ENCODE measurements around the gene C10orf143.

The C10orf143 gene

GRCh38 chr10:130052193-130052592 is 58.4 kb downstream of the C10orf143 start:
- DNase-seq (ENCODE audit: low spot score), result no peak

DNA sequence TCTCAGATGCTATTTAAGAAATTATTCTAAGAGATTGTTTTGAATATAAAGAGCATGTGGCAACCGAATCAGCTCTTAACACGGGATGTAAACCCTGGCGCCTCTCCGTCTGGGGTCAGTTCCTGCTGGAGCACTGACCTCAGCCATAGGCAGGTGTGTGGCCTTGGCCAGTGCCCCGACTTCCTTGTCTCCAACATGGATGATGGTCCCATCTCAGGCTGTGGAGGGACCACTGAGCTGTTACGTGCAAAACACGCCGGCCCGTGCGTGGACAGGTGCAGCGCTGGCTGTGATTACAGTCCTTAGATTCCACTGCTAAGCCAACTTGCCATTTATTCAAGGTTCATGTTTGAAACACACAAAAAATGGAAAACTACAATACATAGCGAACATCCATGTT is 59.9 kb downstream of the C10orf143 start:
- no peak for DNase-seq (ENCODE audit: low spot score)

DNA sequence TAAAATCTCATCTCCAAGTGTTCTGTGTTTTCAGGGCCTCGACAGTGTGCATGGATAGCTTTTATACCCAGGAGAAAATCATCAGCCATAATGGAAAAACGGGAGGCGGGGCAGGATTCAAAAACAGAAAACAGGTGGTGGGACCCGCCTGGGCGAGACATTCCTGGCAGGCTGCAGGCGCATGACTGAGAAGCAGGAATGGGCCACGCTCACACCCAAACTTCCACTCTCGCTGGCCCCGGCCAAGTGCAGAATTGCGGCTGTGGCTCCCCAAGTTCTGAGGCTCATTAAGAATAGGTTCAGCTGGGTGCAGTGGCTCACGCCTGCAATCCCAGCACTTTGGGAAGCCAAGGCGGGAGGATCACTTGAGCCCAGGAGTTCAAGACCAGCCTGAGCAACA is 60.6 kb downstream of the C10orf143 start:
- no peak for DNase-seq (ENCODE audit: low spot score)

DNA sequence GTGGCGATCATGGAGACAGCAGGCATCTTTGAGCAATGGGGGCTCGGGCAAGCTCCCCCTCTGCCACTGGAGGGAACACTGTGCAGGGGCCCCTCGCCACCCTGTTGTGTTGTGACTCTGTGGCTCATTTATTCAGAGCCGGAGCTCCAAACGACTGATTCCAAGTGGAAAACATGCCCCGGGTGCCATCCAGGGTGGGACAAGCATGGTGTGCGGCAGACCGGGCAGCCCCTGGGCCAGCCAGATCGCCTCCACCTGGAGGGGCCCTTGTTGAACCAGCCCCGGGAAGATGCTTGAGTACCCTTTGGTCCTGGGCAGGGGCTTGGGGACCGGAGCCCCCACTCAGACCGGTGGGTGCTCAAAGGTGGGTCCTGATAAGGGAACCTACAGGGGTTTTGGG is 61.4 kb downstream of the C10orf143 start:
- DNase-seq (ENCODE audit: low spot score), result no peak

DNA sequence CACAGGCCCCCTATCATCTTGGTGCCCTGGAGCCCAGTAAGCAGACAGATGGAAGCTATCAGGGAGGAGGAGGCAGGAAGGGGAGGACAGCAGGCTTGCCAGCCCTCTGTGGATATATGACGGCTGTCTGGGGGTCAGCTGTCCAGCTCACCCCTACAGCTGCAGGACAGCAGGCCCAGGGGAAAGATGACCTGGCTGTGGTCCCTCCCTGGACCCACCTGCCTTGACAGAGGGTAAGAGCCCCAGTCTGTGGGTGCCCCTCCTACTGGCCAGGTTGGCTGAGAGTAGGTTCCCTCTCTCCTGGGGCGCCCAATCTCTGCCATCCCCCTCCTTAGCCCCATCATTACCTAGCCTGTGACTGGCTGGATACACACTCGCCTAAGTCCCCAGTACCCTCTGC is 62.5 kb downstream of the C10orf143 start:
- DNase-seq (ENCODE audit: low spot score), result no peak

DNA sequence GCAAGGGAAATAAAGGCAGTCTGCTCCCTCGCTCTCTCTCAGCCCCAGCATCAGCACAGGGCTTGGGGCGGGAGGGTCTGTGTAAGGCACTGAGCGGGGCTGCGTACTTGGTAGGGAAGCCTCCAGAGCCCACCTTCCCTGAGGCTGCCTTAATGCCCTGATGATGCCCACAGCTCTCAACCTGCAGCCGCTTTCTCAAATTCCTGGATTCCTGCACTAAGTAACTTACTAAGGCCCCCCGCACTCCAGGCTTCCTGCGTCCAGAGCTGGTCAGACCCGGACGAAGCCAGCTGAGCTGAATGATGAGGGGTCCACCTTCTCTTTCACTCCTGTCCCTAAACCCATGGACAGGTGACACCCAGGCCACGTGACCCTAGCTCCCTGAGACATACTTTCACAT is 63.3 kb downstream of the C10orf143 start:
- no peak for DNase-seq (ENCODE audit: low spot score)

DNA sequence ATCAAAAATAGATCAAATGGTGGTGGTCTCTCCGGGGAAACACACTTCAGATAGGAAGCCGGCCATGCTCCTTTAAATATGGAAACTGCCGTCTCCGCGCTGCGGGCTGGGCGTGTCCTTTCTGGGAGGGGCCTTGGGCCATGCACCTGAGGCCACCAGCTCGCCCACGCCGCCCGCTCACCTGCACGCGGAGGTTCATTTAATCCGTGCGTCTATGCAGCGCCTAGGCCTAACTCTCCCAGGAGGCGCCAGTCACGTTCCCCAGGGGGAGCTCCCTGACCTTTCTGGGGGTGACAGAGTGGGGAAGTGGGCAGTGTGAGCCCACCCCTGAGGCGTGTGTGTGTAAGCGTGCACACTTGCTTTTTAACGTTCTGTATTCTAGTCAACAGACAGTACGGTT is 64.0 kb downstream of the C10orf143 start:
- no peak for DNase-seq (ENCODE audit: low spot score)

DNA sequence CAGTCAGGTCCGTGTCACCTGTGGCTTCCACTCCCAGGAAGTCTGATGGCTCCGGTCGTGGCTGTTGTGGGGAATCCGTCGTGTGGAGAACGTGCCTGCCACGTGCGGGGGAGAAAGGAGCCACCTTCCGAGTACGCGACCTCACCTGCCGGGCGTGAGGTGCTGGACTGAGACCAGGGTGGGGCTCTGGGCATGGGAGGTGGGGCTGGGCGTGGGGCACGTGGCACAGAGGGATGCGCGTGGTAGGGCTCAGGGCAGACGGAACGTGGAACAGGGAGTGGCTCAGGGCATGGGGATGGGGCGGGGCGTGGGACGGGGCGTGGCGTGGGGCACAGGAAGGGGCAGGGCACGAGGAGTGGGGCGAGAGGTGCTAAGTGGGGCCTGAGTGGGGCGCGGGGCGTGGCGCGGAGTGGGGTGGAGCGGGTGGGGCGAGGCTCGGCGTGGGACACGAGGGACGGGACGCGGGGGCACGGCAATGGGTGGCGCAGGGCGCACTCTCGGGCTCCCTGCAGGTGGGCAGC is 64.8 kb downstream of the C10orf143 start:
- DNase-seq (ENCODE audit: low spot score), result no peak

GRCh38 chr10:130045091-130045652 is 65.5 kb downstream of the C10orf143 start:
- DNase-seq (ENCODE audit: low spot score), result no peak

DNA sequence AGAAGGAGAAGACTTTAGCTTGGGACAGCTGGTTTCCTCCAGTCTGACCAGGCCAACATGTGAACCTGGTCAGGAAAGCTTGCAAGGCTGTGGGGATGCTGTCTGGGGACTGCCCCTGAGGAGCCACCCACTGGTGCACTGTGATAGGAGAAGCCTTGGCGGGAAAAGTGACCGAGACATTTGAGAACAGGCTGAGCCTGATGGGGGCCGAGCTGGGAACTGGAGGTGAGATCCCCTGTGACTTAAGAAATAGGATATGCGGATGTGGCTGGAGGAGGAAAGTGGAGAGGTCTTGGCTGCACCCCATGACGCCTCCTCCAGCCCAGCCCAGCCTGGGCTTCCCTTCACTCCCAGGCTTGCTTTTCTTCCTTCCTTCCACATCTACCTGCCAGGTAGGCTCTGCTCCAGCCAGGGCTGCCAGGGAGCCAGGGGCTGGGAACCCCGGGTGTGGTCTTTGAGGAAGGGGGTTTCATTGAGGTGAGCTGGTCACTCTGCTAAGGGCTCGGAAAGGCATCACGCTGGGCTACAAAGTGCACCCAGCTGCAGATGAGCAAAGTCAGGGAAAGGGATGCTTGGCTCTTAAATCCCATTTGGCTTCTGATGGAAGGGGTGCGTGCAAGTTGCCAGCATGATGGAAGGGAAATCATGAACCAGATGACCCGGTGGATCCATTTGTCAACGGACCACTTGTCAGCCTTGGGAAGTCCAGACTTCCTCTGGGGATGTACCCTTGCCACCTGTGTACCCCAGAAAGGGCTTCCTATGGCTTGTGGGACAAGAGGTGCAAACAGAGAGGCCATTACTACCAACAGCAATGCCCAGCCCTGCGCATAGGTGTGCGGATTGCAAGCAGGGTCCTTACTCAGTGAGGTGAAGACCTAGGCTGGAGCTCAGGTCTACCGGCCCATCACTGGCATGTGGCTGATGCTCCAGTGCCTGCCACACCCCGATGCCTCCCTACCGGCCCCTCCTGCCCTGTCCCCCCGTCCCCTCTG is 66.3 kb downstream of the C10orf143 start:
- no peak for DNase-seq (ENCODE audit: low spot score)

- DNase-seq (ENCODE audit: low spot score), result no peak
Measured at GRCh38 chr10:130043491-130043890, 67.1 kb downstream of the C10orf143 start.

DNA sequence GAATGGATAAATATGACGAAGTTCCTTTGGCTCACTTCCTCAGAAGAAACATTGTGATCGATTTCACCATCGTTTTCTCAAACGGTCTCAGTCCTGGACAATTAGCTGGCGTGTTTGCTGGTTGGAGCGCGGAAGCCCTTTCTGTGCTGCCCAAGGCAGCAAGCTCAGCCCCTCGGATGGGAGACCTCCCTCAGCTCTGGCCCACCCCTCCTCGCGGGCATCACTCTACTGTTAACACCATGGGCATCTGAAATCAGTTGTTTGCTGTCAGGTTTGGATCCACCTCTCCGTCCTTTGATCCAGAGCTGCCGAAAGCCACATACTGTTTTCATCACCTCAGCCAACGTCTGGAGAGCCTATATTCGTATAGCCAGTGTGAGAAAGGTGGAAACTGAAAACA is 68.2 kb downstream of the C10orf143 start:
- no peak for DNase-seq (ENCODE audit: low spot score)

DNA sequence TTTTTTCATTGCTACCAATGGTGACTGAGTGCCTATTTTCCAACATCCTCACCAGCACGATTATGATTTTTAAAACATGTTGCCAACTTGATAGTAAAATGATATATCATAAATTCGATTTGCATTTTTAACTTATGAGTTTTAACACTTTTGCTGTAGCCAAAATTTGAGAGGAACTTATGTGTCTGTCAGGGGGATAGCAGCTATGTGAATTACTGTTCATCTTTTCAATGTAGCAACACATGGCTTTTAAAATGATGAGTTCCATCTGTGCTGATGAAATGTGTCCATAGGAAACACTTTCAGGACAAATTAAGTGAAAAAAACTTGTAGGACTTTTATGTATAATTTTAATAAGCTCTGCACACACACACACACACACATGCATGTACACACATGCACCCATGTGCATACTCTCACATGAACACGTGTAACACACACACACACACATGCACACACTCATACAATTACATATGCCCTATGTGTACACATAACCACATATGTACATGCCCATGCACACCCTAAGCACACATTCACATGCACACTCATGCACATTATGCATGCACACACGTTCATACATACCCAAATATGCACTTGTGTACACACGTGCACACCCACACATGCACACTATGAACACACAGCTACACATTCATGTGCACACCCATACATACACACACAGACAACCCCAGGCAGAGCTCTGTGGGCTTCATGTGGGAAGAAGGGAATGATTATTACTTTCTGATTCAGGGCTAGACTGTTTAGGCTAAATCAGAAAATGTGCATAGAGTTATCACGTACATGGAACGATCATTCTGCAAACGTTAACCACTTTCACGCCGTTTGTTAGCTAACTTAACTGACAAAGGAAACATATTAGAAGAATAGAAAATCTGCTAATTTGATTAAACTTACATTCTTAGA is 68.9 kb downstream of the C10orf143 start:
- no peak for DNase-seq (ENCODE audit: low spot score)

DNA sequence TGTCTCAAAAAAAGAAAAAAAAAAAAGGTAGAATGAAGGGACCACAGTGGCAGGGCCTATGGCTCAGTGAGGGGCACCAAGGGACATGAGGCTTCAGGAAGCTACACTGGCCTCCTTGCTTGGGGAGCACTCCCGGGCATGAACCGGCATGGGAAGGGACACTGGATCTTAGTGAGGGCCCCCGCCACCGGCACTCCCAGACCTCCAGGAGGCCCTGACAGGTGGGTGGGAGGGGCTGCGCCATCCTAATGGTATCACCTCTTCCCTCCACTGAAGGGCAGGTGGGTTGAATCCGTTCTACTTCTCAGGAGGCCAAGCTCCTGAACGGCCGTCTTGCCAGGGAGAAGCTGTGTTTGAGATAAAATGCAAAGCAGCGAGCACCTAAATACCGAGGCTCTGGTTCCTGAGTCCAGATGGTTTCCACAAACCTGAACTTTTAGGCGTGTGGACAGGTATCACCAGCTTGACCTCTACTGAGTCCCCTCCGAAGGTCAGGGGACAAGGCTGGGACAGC is 69.8 kb downstream of the C10orf143 start:
- DNase-seq (ENCODE audit: low spot score), result no peak

- DNase-seq (ENCODE audit: low spot score), result no peak
Measured at GRCh38 chr10:130040351-130040750, 70.3 kb downstream of the C10orf143 start.

DNA sequence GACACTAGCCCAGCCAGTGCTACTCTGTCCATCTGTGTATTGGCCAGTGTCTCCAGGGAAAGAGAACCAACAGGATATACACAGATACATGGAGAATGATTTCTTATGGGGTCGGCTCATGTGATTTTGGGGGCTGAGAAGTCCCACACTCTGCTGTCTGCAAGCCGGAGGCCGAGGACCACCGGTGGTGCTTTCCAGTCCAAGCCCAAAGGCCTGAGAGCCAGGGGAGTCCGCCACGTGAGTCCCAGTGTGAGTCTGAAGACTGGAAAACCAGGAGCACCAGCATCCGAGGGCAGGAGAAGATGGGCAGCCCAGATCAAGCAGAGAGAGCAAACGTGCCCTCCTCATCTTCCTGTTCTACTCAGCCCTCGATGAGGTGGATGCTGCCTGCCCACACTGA is 71.5 kb downstream of the C10orf143 start:
- DNase-seq (ENCODE audit: low spot score), result no peak

DNA sequence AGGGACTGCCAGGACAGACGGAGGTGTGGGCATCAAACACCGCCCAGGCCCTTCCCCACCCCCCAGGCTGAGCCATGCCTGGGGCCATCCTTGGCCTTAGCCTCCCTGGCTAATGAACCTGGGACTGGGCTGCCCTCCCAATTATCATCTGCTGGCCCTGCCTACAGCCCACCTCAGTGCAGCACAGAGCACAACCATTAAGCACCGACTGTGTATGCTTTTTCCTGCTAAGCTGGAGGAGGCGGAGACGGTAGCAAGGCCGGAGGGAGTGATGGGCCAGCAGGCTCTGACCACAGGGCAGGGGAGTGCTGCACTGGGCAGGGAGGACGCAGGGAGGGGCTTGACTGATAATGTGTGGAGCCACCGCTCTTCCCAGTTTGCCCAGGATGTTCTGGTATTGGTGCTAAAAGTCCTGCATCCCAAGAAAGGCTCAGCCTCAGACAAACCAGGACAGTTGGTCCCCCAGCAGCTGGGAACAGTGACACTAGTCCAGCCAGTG is 72.0 kb downstream of the C10orf143 start:
- no peak for DNase-seq (ENCODE audit: low spot score)

DNA sequence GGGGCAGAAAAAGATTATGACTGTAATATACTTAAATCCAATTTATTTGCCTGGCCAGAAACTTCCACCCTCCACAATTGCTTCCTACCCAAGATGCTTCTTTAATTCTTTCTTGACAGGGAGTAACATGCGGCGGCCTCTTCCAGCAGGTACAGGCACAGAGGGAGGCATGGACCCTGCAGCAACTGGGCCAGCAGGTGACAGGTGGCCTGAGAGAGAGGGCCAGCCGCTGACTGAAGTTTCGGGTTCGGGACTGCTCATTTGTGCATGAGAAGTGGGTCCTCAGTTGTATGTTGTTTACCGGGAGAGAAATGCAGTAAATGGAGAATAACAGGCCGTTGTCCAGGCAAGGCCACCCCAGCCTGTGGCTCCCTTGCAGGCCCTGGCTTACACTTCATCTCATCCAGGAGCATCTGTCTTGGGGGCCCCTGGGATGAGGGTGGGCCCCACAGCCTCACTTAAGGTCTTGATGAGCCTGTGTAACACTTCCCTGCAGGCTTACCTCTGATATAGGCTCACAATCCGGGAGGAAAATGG is 72.5 kb downstream of the C10orf143 start:
- DNase-seq (ENCODE audit: low spot score), result no peak

GRCh38 chr10:130037169-130037661 is 73.4 kb downstream of the C10orf143 start:
- no peak for DNase-seq (ENCODE audit: low spot score)

DNA sequence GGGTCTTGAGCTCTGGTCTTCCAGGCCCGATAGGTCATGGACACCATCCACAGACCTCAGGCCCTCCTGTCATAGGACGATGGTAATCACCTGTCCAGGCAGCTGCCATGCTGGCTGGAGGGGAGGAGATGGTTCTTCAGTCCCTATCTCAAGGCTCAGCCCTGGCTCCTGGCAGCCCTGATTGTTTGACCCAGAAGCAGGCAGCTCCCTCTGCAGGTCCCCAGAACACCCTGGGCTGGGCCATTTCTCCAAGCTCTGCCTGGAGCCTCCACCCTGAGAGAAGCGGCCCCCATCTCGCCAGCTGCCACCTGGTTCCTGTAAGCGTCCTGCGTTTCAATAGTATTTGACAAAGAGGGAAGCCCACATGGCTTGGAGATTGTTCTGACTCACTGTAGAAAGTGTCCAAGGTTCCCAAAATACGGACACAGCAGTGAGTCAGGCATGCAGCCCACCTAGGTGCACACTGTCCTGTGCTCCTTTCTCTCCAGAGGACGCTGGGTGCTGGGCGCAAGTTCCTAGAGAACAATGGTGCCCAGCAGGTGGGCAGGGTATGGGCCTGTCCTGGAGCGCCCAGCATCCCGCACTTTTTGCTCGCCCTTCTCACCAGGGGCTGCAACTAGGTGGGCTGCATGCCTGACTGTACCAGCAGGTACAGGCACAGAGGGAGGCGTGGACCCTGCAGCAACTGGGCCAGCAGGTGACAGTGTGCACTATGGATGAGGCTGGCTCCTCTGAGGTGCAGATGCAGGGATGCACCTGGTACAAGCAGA is 74.1 kb downstream of the C10orf143 start:
- DNase-seq (ENCODE audit: low spot score), result no peak

DNA sequence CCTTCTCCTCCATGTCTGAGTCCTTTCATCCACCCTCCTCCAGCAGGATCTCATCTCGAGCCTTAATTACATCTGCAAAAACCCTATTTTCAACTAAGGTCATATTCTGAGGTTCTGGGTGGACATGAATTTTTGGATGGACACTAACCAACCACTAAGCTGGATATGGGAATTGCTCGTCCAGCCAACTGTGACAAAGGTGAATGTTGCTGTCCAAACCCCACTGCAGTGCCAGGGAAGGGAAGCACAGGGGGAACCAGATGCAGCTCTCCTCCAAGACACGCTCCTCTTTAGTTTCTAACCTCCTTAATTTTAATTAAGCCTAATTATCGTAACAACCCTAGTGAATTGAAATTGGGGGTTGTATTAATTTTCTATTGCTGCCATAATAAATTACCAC is 81.4 kb downstream of the C10orf143 start:
- DNase-seq (ENCODE audit: low spot score), result no peak
